Ascending aorta (tissue), 2 donors: ENCODE data around the gene ZNF574. TPM values are rescaled to one million over a fixed set of nuclear protein-coding genes. Genes with fewer than 3 reads are reported as not detected.
"Not testable (repeated sequence)": the region's sequence is repeated elsewhere in the genome, so short reads cannot be mapped to it uniquely, and the experiment has no call there.

Source experiments
- DNase-seq, 2 donors: peaks; one replicate each; pipeline ENCODE4 v3.0.0-alpha.2; 2019; ENCODE audit warnings: low spot score in 2 of 2
- H3K27ac ChIP-seq, 2 donors: fragments of 200-600 bp; sonication (generic); one replicate each; pipeline ENCODE4 v1.5.1; 2016 to 2017; ENCODE audit warnings: mild to moderate bottlenecking in 1 of 2
- H3K27me3 ChIP-seq: fragments of 200-600 bp; sonication (generic); one replicate; pipeline ENCODE4 v1.5.1; 2017
- H3K36me3 ChIP-seq, 2 donors: fragments of 200-600 bp; sonication (generic); one replicate each; pipeline ENCODE4 v1.5.1; 2016
- H3K4me1 ChIP-seq, 2 donors: fragments of 200-600 bp; sonication (generic); one replicate each; pipeline ENCODE4 v1.5.1; 2016 to 2017; ENCODE audit warnings: mild to moderate bottlenecking in 1 of 2
- H3K4me3 ChIP-seq, 2 donors: fragments of 200-600 bp; sonication (generic); one replicate each; pipeline ENCODE4 v1.5.1; 2016 to 2017; ENCODE audit warnings: mild to moderate bottlenecking in 1 of 2
- H3K9me3 ChIP-seq, 2 donors: fragments of 200-600 bp; sonication (generic); one replicate each; pipeline ENCODE4 v1.5.1; 2016
- intact Hi-C: fragments of 100-400 bp; cut with DNase I; formaldehyde crosslinking; loops from one replicate; pipeline ENCODE4 v1.15.1; 2023
- total RNA-seq: library from RNA; depleted of rRNA; stranded (reverse); fragments of >200 nt; gene quantifications from one replicate; pipeline ENCODE4 v1.1.0, GENCODE V29; 2016
- TF ChIP-seq, protein P1 (sequence below), 3 experiments: fragments of 200-600 bp in 2 of 3; fragments of 450-650 bp in 1 of 3; sonication (generic) in 2 of 3; IDR thresholded peaks; one replicate each; pipeline ENCODE4 v1.5.1; 2016 to 2019; ENCODE audit warnings: antibody characterized with exemption in 3 of 3, mild to moderate bottlenecking in 1 of 3, moderate library complexity in 1 of 3

The ZNF574 gene
- total RNA-seq, 1 donor from 2014 or later: 14.9 TPM

- Histone ChIP-seq H3K9me3 (no peaks in the 10 kb centered on the region), H3K27ac (no peak overlapping the region), H3K27me3 (no peaks in the 10 kb centered on the region), H3K36me3 (peaks cover 0 to 18% of the 10 kb centered on the region in 2 donors), H3K4me1 (no peaks in the 10 kb centered on the region), H3K4me3 (no peak overlapping the region)
- TF ChIP-seq, protein P1, sequence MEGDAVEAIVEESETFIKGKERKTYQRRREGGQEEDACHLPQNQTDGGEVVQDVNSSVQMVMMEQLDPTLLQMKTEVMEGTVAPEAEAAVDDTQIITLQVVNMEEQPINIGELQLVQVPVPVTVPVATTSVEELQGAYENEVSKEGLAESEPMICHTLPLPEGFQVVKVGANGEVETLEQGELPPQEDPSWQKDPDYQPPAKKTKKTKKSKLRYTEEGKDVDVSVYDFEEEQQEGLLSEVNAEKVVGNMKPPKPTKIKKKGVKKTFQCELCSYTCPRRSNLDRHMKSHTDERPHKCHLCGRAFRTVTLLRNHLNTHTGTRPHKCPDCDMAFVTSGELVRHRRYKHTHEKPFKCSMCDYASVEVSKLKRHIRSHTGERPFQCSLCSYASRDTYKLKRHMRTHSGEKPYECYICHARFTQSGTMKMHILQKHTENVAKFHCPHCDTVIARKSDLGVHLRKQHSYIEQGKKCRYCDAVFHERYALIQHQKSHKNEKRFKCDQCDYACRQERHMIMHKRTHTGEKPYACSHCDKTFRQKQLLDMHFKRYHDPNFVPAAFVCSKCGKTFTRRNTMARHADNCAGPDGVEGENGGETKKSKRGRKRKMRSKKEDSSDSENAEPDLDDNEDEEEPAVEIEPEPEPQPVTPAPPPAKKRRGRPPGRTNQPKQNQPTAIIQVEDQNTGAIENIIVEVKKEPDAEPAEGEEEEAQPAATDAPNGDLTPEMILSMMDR (IDR thresholded peaks at IDR 0.05): no peak
- no peak for DNase-seq
- intact Hi-C loops: no loop called here
Observed at GRCh38 chr19:42033413-42033812, 42.6 kb upstream of the ZNF574 start.

GRCh38 chr19:42034640-42035391 is 41.1 kb upstream of the ZNF574 start:
- TF ChIP-seq, protein P1 (IDR thresholded peaks at IDR 0.05): peak; percentile 31 to 77 (median 75)
- peaks cover 2 to 30% of the 10 kb centered on the region in 2 donors for H3K36me3 ChIP-seq
- intact Hi-C loops, H3K27me3 ChIP-seq, H3K4me3 ChIP-seq, H3K27ac ChIP-seq, H3K9me3 ChIP-seq, DNase-seq, H3K4me1 ChIP-seq: not testable (repeated sequence)

DNA sequence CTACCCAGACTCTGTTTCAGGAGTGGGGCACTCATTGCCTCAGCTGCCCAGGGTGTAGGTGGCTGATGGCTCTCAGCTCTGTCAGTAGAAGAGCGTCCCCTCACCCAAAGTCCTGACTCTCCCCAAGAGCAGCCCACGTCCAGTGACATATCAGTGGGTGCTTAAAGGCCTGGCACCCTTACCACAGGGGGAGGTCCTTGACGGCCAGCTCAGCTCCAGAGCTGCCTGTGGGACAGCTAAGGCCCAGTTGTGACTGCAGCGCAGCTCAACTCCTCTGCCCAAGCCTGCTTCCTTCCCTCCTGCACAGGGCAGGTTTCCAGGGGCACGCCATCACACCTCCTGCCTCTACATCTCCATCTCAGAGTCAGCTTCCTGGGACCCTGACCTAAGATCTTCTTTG is 38.3 kb upstream of the ZNF574 start:
- DNase-seq: no peak
- no peak overlapping the region for H3K27ac ChIP-seq
- intact Hi-C loops: no loop called here
- no peaks in the 10 kb centered on the region for H3K9me3 ChIP-seq
- peaks cover 17 to 47% of the 10 kb centered on the region in 2 donors for H3K36me3 ChIP-seq
- H3K4me3 ChIP-seq: no peak overlapping the region
- H3K4me1 ChIP-seq: no peaks in the 10 kb centered on the region
- H3K27me3 ChIP-seq: no peaks in the 10 kb centered on the region
- TF ChIP-seq, protein P1 (IDR thresholded peaks at IDR 0.05): no peak

DNA sequence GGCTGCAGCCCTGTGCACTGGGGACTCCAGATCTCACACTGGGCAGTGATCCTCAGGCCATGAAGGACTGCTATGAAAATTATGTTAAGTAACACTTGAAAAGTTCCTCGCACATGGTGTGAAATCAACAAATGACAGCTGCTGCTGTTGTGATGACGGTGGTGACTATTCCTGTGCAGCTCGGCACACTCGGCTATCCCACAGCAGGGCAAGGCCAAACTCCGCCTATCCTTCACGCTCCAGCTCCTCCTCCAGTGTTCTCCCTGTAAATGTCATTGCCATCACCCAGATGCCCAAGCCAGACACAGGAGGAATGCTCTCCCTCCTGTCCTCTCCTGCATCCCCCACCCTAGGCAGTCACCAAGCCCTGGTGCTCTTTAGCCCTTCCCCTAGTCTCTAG is 37.3 kb upstream of the ZNF574 start:
- intact Hi-C loops: no loop called here
- Histone ChIP-seq H3K36me3 (peaks cover 19 to 51% of the 10 kb centered on the region in 2 donors), H3K4me1 (no peaks in the 10 kb centered on the region), H3K4me3 (no peak overlapping the region), H3K9me3 (no peaks in the 10 kb centered on the region), H3K27me3 (no peaks in the 10 kb centered on the region), H3K27ac (no peak overlapping the region)
- no peak for DNase-seq
- TF ChIP-seq, protein P1 (IDR thresholded peaks at IDR 0.05): no peak

DNA sequence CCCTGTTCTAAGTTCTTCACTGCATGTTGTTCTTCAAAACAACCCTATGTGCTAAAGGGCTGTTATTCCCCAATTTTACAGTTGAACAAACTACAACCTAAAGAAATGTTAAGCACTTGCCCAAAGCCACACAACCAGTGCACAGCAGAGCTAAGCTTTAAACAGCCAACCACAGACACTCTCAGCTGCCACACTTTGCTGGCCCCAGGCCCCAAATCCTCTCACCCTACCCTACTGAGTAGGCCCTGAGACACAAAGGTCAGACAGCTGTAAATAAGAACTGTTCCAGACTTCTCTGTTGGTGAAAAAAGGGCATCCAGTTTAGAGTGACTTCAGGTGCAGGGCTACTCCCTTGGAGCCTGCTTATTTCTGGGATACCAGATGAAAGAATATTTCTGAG is 35.9 kb upstream of the ZNF574 start:
- peaks cover 20 to 59% of the 10 kb centered on the region in 2 donors for H3K36me3 ChIP-seq
- no peak for DNase-seq
- TF ChIP-seq, protein P1 (IDR thresholded peaks at IDR 0.05): no peak
- no peak overlapping the region for H3K27ac ChIP-seq
- H3K9me3 ChIP-seq: no peaks in the 10 kb centered on the region
- H3K4me3 ChIP-seq: no peak overlapping the region
- H3K4me1 ChIP-seq: no peaks in the 10 kb centered on the region
- intact Hi-C loops: no loop called here
- no peaks in the 10 kb centered on the region for H3K27me3 ChIP-seq

DNA sequence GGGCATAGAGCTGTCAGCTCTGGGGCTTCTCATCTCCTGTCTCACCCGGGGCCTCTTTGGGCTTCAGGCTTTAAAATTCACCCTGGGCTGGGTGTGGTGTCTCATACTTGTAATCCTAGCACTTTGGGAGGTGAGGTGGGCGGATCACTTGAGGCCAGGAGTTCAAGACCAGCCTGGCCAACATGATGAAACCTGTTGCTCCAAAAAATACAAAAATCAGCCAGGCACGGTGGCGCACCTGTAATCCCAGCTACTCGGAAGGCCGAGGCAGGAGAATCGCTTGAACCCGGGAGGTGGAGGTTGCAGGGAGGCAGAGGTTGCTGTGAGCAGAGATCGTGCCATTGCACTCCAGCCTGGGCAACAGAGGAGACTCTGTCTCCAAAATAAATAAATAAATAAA is 35.5 kb upstream of the ZNF574 start:
- H3K27ac ChIP-seq, intact Hi-C loops, H3K4me3 ChIP-seq, H3K9me3 ChIP-seq, DNase-seq, H3K27me3 ChIP-seq, H3K4me1 ChIP-seq: not testable (repeated sequence)
- peaks cover 24 to 62% of the 10 kb centered on the region in 2 donors for H3K36me3 ChIP-seq
